ENCODE measurements around the gene DLG1.

The DLG1 gene

GRCh38 chr3:197031315-197032285, 266.8 kb downstream of the DLG1 start:
- no peak for DNase-seq (ENCODE audit: low read depth in 1 of 2, low spot score in 1 of 2)

- DNase-seq (ENCODE audit: low read depth in 1 of 2, low spot score in 1 of 2) = no peak
Observed at GRCh38 chr3:197030379-197031314, 267.8 kb downstream of the DLG1 start.

- DNase-seq (ENCODE audit: low read depth in 1 of 2, low spot score in 1 of 2) = peak; percentile 50 to 61
Observed at GRCh38 chr3:197029511-197030167, 268.8 kb downstream of the DLG1 start, which contains the start of gene MELTF. Gene MELTF (minus strand): TSS chr3:197029817. CDS start chr3:197029702, 115 bp downstream.

- no peak for DNase-seq (ENCODE audit: low read depth in 1 of 2, low spot score in 1 of 2)
Observed at GRCh38 chr3:197028728-197029510, 269.5 kb downstream of the DLG1 start.

GRCh38 chr3:197027896-197028727, 270.3 kb downstream of the DLG1 start:
- no peak for DNase-seq (ENCODE audit: low read depth in 1 of 2, low spot score in 1 of 2)

GRCh38 chr3:197027151-197027895, 271.1 kb downstream of the DLG1 start:
- no peak for DNase-seq (ENCODE audit: low read depth in 1 of 2, low spot score in 1 of 2)

- DNase-seq (ENCODE audit: low read depth in 1 of 2, low spot score in 1 of 2) = no peak
Observed at GRCh38 chr3:197026481-197026866, 271.9 kb downstream of the DLG1 start.

- DNase-seq (ENCODE audit: low read depth in 1 of 2, low spot score in 1 of 2) = no peak
Observed at GRCh38 chr3:197025736-197026480, 272.5 kb downstream of the DLG1 start.

- DNase-seq (ENCODE audit: low read depth in 1 of 2, low spot score in 1 of 2) = no peak
Observed at GRCh38 chr3:197024881-197025735, 273.3 kb downstream of the DLG1 start.

GRCh38 chr3:197023998-197024651, 274.3 kb downstream of the DLG1 start:
- no peak for DNase-seq (ENCODE audit: low read depth in 1 of 2, low spot score in 1 of 2)

GRCh38 chr3:197023241-197023997, 275.0 kb downstream of the DLG1 start:
- DNase-seq (ENCODE audit: low read depth in 1 of 2, low spot score in 1 of 2) = no peak

GRCh38 chr3:197022405-197023231, 275.8 kb downstream of the DLG1 start:
- no peak for DNase-seq (ENCODE audit: low read depth in 1 of 2, low spot score in 1 of 2)

GRCh38 chr3:197021729-197022404, 276.5 kb downstream of the DLG1 start:
- no peak for DNase-seq (ENCODE audit: low read depth in 1 of 2, low spot score in 1 of 2)

- DNase-seq (ENCODE audit: low read depth in 1 of 2, low spot score in 1 of 2) = no peak
Observed at GRCh38 chr3:197021231-197021630, 277.2 kb downstream of the DLG1 start.

Data from activated T-helper 1 cell treated with anti-CD3 and anti-CD28 coated beads, Interleukin-2, amount 50 U/mL, for 16 hours (primary cell).